Osteocyte (in vitro differentiated cells): Measurements from ENCODE around the gene DARS1. TPM values are rescaled to one million over a fixed set of nuclear protein-coding genes. Genes with fewer than 3 reads are reported as not detected.

Experiments
- DNase-seq: peaks from one replicate; pipeline ENCODE4 v3.0.0; 2021; ENCODE audit warnings: mixed read lengths; ENCODE audit not compliant: unreplicated experiment; ENCODE audit errors: extremely low spot score
- H3K27ac Mint-ChIP-seq: one replicate; pipeline ENCODE4 v1.8.0; 2021; ENCODE audit warnings: mild to moderate bottlenecking, mixed read lengths; ENCODE audit not compliant: unreplicated experiment
- H3K27me3 Mint-ChIP-seq: one replicate; pipeline ENCODE4 v1.8.0; 2021; ENCODE audit warnings: mixed read lengths; ENCODE audit not compliant: unreplicated experiment
- H3K36me3 Mint-ChIP-seq: one replicate; pipeline ENCODE4 v1.8.0; 2021; ENCODE audit warnings: mixed read lengths; ENCODE audit not compliant: unreplicated experiment
- H3K4me1 Mint-ChIP-seq: one replicate; pipeline ENCODE4 v1.8.0; 2021; ENCODE audit warnings: mixed read lengths; ENCODE audit not compliant: unreplicated experiment
- H3K4me3 Mint-ChIP-seq: one replicate; pipeline ENCODE4 v1.8.0; 2021; ENCODE audit warnings: mild to moderate bottlenecking, moderate library complexity, mixed read lengths; ENCODE audit not compliant: unreplicated experiment
- H3K9me3 Mint-ChIP-seq: one replicate; pipeline ENCODE4 v1.8.0; 2021; ENCODE audit warnings: mixed read lengths; ENCODE audit not compliant: unreplicated experiment
- CTCF ChIP-seq: fragments of 200-600 bp; sonication (generic); IDR thresholded peaks from 2 replicates; pipeline ENCODE4 v1.5.0; 2021; ENCODE audit warnings: antibody characterized with exemption, mild to moderate bottlenecking, moderate library complexity
- total RNA-seq: library from RNA; stranded (reverse); gene quantifications from 2 replicates; pipeline ENCODE4 v1.2.1, GENCODE V29; 2021

Gene DARS1
- total RNA-seq, 1 donor from 2014 or later: 48.3 TPM

- Mint-ChIP-seq H3K27me3 (peaks cover 20% of the 10 kb centered on the region), H3K4me1 (peaks cover 11% of the 10 kb centered on the region), H3K4me3 (no peak overlapping the region), H3K27ac (no peak overlapping the region), H3K36me3 (no peaks in the 10 kb centered on the region), H3K9me3 (no peaks in the 10 kb centered on the region)
- DNase-seq: no peak
- no peak for TF ChIP-seq CTCF
Observed at GRCh38 chr2:136021406-136021805, 36.0 kb upstream of the DARS1 start.

GRCh38 chr2:136020831-136021230 is 35.4 kb upstream of the DARS1 start:
- Mint-ChIP-seq H3K27ac (no peak overlapping the region), H3K9me3 (no peaks in the 10 kb centered on the region), H3K4me3 (no peak overlapping the region), H3K4me1 (peaks cover 10% of the 10 kb centered on the region), H3K36me3 (no peaks in the 10 kb centered on the region), H3K27me3 (peaks cover 23% of the 10 kb centered on the region)
- DNase-seq: no peak
- TF ChIP-seq CTCF: no peak

GRCh38 chr2:136019825-136020224 is 34.4 kb upstream of the DARS1 start:
- Mint-ChIP-seq H3K27ac (no peak overlapping the region), H3K9me3 (no peaks in the 10 kb centered on the region), H3K4me3 (no peak overlapping the region), H3K4me1 (no peaks in the 10 kb centered on the region), H3K36me3 (no peaks in the 10 kb centered on the region), H3K27me3 (peaks cover 29% of the 10 kb centered on the region)
- DNase-seq: no peak
- TF ChIP-seq CTCF: no peak

GRCh38 chr2:136019306-136019705 is 33.9 kb upstream of the DARS1 start:
- no peak overlapping the region for H3K27ac Mint-ChIP-seq
- no peaks in the 10 kb centered on the region for H3K36me3 Mint-ChIP-seq
- H3K27me3 Mint-ChIP-seq: peaks cover 29% of the 10 kb centered on the region
- no peak for TF ChIP-seq CTCF
- H3K4me1 Mint-ChIP-seq: no peaks in the 10 kb centered on the region
- DNase-seq: no peak
- no peak overlapping the region for H3K4me3 Mint-ChIP-seq
- no peaks in the 10 kb centered on the region for H3K9me3 Mint-ChIP-seq

GRCh38 chr2:136017786-136018185 is 32.4 kb upstream of the DARS1 start:
- TF ChIP-seq CTCF: no peak
- DNase-seq: no peak
- H3K27ac Mint-ChIP-seq: no peak overlapping the region
- H3K36me3 Mint-ChIP-seq: no peaks in the 10 kb centered on the region
- H3K9me3 Mint-ChIP-seq: no peaks in the 10 kb centered on the region
- no peak overlapping the region for H3K4me3 Mint-ChIP-seq
- no peaks in the 10 kb centered on the region for H3K4me1 Mint-ChIP-seq
- peaks cover 34% of the 10 kb centered on the region for H3K27me3 Mint-ChIP-seq
